ENCODE data around the gene FNBP1. TPM values are rescaled to one million over a fixed set of nuclear protein-coding genes. Genes with fewer than 3 reads are reported as not detected.
"Not testable (repeated sequence)": the region's sequence is repeated elsewhere in the genome, so short reads cannot be mapped to it uniquely, and the experiment has no call there.

Gene FNBP1
- total RNA-seq, 2 experiments from 2014 or later, result 215 to 228 TPM

GRCh38 chr9:130028493-130029222 lies 14.3 kb downstream of the FNBP1 start:
- no peaks in the 10 kb centered on the region for H3K9me3 Mint-ChIP-seq
- DNase-seq, result no peak
- peak overlapping the region; percentile 92 for H3K27ac Mint-ChIP-seq
- ChIA-PET CTCF (interaction anchor here (0.6 to 4.1 kb wide), 12 partner anchors 10 to 144 kb away, joined by 3 to 18 read pairs (median 4); partner anchors contain the start of gene GPR107), POLR2A (interaction anchor here (0.5 to 8.0 kb wide), 17 partner anchors 8 to 144 kb away, joined by 3 to 88 read pairs (median 4); partner anchors contain the start of gene FNBP1)
- H3K4me1 Mint-ChIP-seq (ENCODE audit: low read depth), result peaks cover 95% of the 10 kb centered on the region
- peaks cover 25% of the 10 kb centered on the region for H3K36me3 Mint-ChIP-seq
- H3K4me3 Mint-ChIP-seq, result peak overlapping the region; percentile 33
- intact Hi-C loops (cut with micrococcal nuclease), result loop anchor here (1.0 kb wide), 5 partner anchors 8 to 36 kb away; no protein-coding TSS in a partner anchor
- no peaks in the 10 kb centered on the region for H3K27me3 Mint-ChIP-seq

- Mint-ChIP-seq H3K36me3 (peaks cover 25% of the 10 kb centered on the region), H3K9me3 (no peaks in the 10 kb centered on the region), H3K27ac (peak overlapping the region; percentile 92), H3K4me1 (ENCODE audit: low read depth) (peaks cover 96% of the 10 kb centered on the region), H3K4me3 (peak overlapping the region; percentile 25), H3K27me3 (no peaks in the 10 kb centered on the region)
- intact Hi-C loops (cut with micrococcal nuclease), result no loop called here
- ChIA-PET CTCF (interaction anchor here (0.9 to 4.1 kb wide), 6 partner anchors 11 to 143 kb away, joined by 3 to 18 read pairs (median 4); no protein-coding TSS in a partner anchor), POLR2A (interaction anchor here (0.6 to 8.0 kb wide), 15 partner anchors 7 to 141 kb away, joined by 3 to 88 read pairs (median 9); partner anchors contain the start of gene FNBP1)
- DNase-seq, result no peak
These were observed 15.2 kb downstream of the FNBP1 start for GRCh38 chr9:130027533-130028365.

GRCh38 chr9:130026583-130027340 lies 16.2 kb downstream of the FNBP1 start:
- POLR2A ChIA-PET, result interaction anchor here (0.6 to 8.0 kb wide), 11 partner anchors 8 to 140 kb away, joined by 3 to 88 read pairs (median 5); partner anchors contain the start of gene FNBP1
- peaks cover 94% of the 10 kb centered on the region for H3K4me1 Mint-ChIP-seq (ENCODE audit: low read depth)

GRCh38 chr9:130024597-130024994 lies 18.4 kb downstream of the FNBP1 start:
- no peak for DNase-seq
- POLR2A ChIA-PET, result interaction anchor here (0.6 to 3.0 kb wide), 4 partner anchors 10 to 14 kb away, joined by 3 to 12 read pairs (median 8); no protein-coding TSS in a partner anchor
- CTCF ChIA-PET, result no interaction called here
- Mint-ChIP-seq H3K36me3 (peaks cover 34% of the 10 kb centered on the region), H3K9me3 (no peaks in the 10 kb centered on the region), H3K27me3 (no peaks in the 10 kb centered on the region), H3K4me3 (peak overlapping the region; percentile 23), H3K4me1 (ENCODE audit: low read depth) (peaks cover 97% of the 10 kb centered on the region), H3K27ac (peak overlapping the region; percentile 96)
- intact Hi-C loops (cut with micrococcal nuclease), result no loop called here

More at GRCh38 chr9:130026583-130027340, 16.2 kb downstream of the FNBP1 start:
- H3K4me3 Mint-ChIP-seq, result no peak overlapping the region
- peak overlapping the region; percentile 92 for H3K27ac Mint-ChIP-seq
- no peak for DNase-seq
- no peaks in the 10 kb centered on the region for H3K27me3 Mint-ChIP-seq
- CTCF ChIA-PET, result interaction anchor here (1.0 to 4.1 kb wide), 3 partner anchors 12 to 70 kb away, joined by 3 to 18 read pairs (median 3); no protein-coding TSS in a partner anchor
- H3K36me3 Mint-ChIP-seq, result peaks cover 27% of the 10 kb centered on the region
- no peaks in the 10 kb centered on the region for H3K9me3 Mint-ChIP-seq
- intact Hi-C loops (cut with micrococcal nuclease), result no loop called here

- Mint-ChIP-seq H3K27ac (peak overlapping the region; percentile 96), H3K4me1 (ENCODE audit: low read depth) (peaks cover 97% of the 10 kb centered on the region), H3K4me3 (peak overlapping the region; percentile 51), H3K36me3 (peaks cover 36% of the 10 kb centered on the region), H3K27me3 (no peaks in the 10 kb centered on the region), H3K9me3 (no peaks in the 10 kb centered on the region)
- POLR2A ChIA-PET, result interaction anchor here (0.6 to 2.2 kb wide), 7 partner anchors 11 to 137 kb away, joined by 3 to 12 read pairs (median 7); no protein-coding TSS in a partner anchor
- intact Hi-C loops (cut with micrococcal nuclease), result loop anchor here (2.0 kb wide), 1 partner anchor 15 kb away; no protein-coding TSS in a partner anchor
- DNase-seq, result no peak
- CTCF ChIA-PET, result interaction anchor here (1.4 kb wide), 1 partner anchor 17 kb away, joined by 3 read pairs; no protein-coding TSS in a partner anchor
These were observed 18.9 kb downstream of the FNBP1 start for GRCh38 chr9:130023994-130024596.

GRCh38 chr9:130023144-130023787 lies 19.7 kb downstream of the FNBP1 start:
- Mint-ChIP-seq H3K36me3 (peaks cover 37% of the 10 kb centered on the region), H3K4me3 (peak overlapping the region; percentile 51), H3K27ac (peak overlapping the region; percentile 96), H3K9me3 (no peaks in the 10 kb centered on the region), H3K27me3 (no peaks in the 10 kb centered on the region), H3K4me1 (ENCODE audit: low read depth) (peaks cover 93% of the 10 kb centered on the region)
- ChIA-PET CTCF (interaction anchor here (1.4 kb wide), 1 partner anchor 17 kb away, joined by 3 read pairs; no protein-coding TSS in a partner anchor), POLR2A (interaction anchor here (0.6 to 2.2 kb wide), 11 partner anchors 12 to 136 kb away, joined by 3 to 12 read pairs (median 6); partner anchors contain the start of gene FNBP1)
- intact Hi-C loops (cut with micrococcal nuclease), result loop anchor here (2.0 kb wide), 1 partner anchor 16 kb away; no protein-coding TSS in a partner anchor
- DNase-seq, result no peak

GRCh38 chr9:130022566-130023143 lies 20.3 kb downstream of the FNBP1 start:
- Mint-ChIP-seq H3K27me3 (no peaks in the 10 kb centered on the region), H3K4me3 (no peak overlapping the region), H3K27ac (peak overlapping the region; percentile 96), H3K4me1 (ENCODE audit: low read depth) (peaks cover 91% of the 10 kb centered on the region), H3K9me3 (no peaks in the 10 kb centered on the region), H3K36me3 (peaks cover 33% of the 10 kb centered on the region)
- DNase-seq, result no peak
- ChIA-PET CTCF (interaction anchor here (1.4 kb wide), 1 partner anchor 18 kb away, joined by 3 read pairs; no protein-coding TSS in a partner anchor), POLR2A (interaction anchor here (0.6 to 6.7 kb wide), 12 partner anchors 12 to 135 kb away, joined by 3 to 59 read pairs (median 6); partner anchors contain the start of gene FNBP1)
- intact Hi-C loops (cut with micrococcal nuclease), result loop anchor here (2.0 kb wide), 1 partner anchor 16 kb away; no protein-coding TSS in a partner anchor

- not testable (repeated sequence) for H3K9me3 Mint-ChIP-seq, H3K4me3 Mint-ChIP-seq, DNase-seq, H3K27me3 Mint-ChIP-seq
- peaks cover 34% of the 10 kb centered on the region for H3K36me3 Mint-ChIP-seq
- CTCF ChIA-PET, result interaction anchor here (0.7 to 1.3 kb wide), 2 partner anchors 31 to 106 kb away, joined by 3 read pairs; partner anchors contain the start of gene GPR107
- intact Hi-C loops (cut with micrococcal nuclease), result loop anchor here (2.0 kb wide), 1 partner anchor 17 kb away; no protein-coding TSS in a partner anchor
- H3K4me1 Mint-ChIP-seq (ENCODE audit: low read depth), result peaks cover 91% of the 10 kb centered on the region
- POLR2A ChIA-PET, result interaction anchor here (0.6 to 6.7 kb wide), 4 partner anchors 8 to 63 kb away, joined by 3 to 59 read pairs (median 10); partner anchors contain the start of gene FNBP1
- H3K27ac Mint-ChIP-seq, result peak overlapping the region; percentile 96
These were observed 21.1 kb downstream of the FNBP1 start for GRCh38 chr9:130021842-130022241.

- Mint-ChIP-seq H3K4me1 (ENCODE audit: low read depth) (peaks cover 91% of the 10 kb centered on the region), H3K36me3 (peaks cover 40% of the 10 kb centered on the region), H3K4me3 (no peak overlapping the region), H3K9me3 (peaks cover 7% of the 10 kb centered on the region), H3K27me3 (no peaks in the 10 kb centered on the region), H3K27ac (peak overlapping the region; percentile 96)
- intact Hi-C loops (cut with micrococcal nuclease), result no loop called here
- no peak for DNase-seq
- ChIA-PET CTCF (interaction anchor here (1.3 to 1.8 kb wide), 3 partner anchors 10 to 32 kb away, joined by 3 to 4 read pairs (median 3); partner anchors contain the start of gene GPR107), POLR2A (interaction anchor here (0.6 to 6.7 kb wide), 6 partner anchors 8 to 63 kb away, joined by 3 to 59 read pairs (median 12); partner anchors contain the start of gene FNBP1)
These were observed 21.9 kb downstream of the FNBP1 start for GRCh38 chr9:130021123-130021522.
